ENCODE measurements around the gene HMOX2.

- TF ChIP-seq SUZ12 (IDR thresholded peaks at IDR 0.05; ENCODE audit: extremely low read depth, insufficient read depth, insufficient read length) = no peak
- TF ChIP-seq ZNF274 (IDR thresholded peaks at IDR 0.05; ENCODE audit: low read depth, low read length) = no peak
These were observed 47.5 kb downstream of the HMOX2 start for GRCh38 chr16:4523686-4524085.

Data from NT2/D1 (cell line).